Measurements from ENCODE around the gene PLXNA2.

PLXNA2 gene

DNA sequence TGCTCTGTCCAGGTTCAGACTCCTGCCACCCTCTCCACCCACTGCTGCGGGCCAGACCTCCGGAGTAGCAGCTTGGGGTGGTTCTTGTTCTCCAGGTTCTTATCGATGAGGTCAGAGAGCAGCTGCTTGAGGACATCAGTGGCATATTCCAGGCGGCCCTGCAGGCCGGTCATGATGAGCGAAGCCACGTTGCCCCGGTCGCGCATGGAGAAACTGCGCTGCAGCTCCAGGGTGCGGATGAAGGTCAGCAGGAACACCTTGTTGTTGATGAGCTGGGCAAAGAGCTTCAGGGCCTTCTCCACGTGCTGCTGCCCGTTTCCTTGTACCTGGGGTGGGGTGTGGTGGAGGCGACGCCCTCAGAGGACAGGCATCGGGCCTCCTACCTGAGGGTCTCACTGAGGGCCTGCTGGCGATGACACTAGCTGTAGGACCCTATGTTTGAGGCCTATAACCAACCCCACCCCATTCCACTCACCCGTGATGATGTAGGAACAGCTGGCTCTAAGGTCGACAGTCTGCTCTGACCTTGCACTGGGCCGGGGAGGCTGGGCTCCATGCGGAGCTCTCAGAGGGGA lies 202.1 kb downstream of the PLXNA2 start:
- Histone ChIP-seq H3K27me3 (ENCODE audit: insufficient read depth, low read length, poor library complexity) (peaks cover 31% of the 10 kb centered on the region), H3K9me3 (ENCODE audit: insufficient read depth, low read length, severe bottlenecking) (no peaks in the 10 kb centered on the region), H3K36me3 (ENCODE audit: insufficient read depth, low read length) (no peaks in the 10 kb centered on the region), H3K4me1 (ENCODE audit: insufficient read depth, low read length) (no peaks in the 10 kb centered on the region), H3K79me2 (ENCODE audit: insufficient read depth, low read length) (no peaks in the 10 kb centered on the region), H4K20me1 (ENCODE audit: insufficient read depth, low read length) (peaks cover 6% of the 10 kb centered on the region; the same call in 1 of the 2 replicates), H3K4me3 (ENCODE audit: low read depth in 1 of 2, low read length in 2 of 2) (no peak overlapping the region), H3K4me2 (ENCODE audit: insufficient read depth, low read length) (no peak overlapping the region), H2AFZ (ENCODE audit: low read depth, low read length) (no peak overlapping the region), H3K27ac (ENCODE audit: low read length) (no peak overlapping the region), H3K9ac (ENCODE audit: low read depth, low read length) (no peak overlapping the region)
- no peak for DNase-seq
- TF ChIP-seq EZH2 (IDR thresholded peaks at IDR 0.05; ENCODE audit: borderline replicate concordance, low read depth, low read length, severe bottlenecking) = no peak
- TF ChIP-seq, protein P1, sequence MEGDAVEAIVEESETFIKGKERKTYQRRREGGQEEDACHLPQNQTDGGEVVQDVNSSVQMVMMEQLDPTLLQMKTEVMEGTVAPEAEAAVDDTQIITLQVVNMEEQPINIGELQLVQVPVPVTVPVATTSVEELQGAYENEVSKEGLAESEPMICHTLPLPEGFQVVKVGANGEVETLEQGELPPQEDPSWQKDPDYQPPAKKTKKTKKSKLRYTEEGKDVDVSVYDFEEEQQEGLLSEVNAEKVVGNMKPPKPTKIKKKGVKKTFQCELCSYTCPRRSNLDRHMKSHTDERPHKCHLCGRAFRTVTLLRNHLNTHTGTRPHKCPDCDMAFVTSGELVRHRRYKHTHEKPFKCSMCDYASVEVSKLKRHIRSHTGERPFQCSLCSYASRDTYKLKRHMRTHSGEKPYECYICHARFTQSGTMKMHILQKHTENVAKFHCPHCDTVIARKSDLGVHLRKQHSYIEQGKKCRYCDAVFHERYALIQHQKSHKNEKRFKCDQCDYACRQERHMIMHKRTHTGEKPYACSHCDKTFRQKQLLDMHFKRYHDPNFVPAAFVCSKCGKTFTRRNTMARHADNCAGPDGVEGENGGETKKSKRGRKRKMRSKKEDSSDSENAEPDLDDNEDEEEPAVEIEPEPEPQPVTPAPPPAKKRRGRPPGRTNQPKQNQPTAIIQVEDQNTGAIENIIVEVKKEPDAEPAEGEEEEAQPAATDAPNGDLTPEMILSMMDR (IDR thresholded peaks at IDR 0.05; ENCODE audit: borderline replicate concordance, extremely low read depth, low read length, poor library complexity, severe bottlenecking) = no peak
- no peak for ATAC-seq (ENCODE audit: insufficient read depth, low read depth)

DNA sequence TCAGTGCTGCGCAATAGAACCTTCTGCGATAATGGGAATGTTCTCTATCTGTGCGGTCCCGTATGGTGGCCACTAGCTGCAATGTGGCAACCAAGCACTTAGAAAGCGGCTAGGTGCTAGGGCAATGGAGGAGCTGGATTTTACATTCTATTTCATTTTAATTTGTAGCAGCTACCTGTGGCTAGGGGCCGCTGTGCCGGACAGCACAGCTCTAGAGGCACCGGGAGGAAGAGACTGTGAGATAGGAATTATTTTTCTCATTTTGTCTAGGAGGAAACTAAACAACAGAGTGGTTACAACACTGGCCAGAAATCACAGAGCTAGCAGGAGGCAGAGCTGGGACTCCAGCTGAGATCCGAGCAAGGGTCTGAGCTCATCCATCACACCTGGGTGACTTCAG lies 202.7 kb downstream of the PLXNA2 start:
- H2AFZ ChIP-seq (ENCODE audit: low read depth, low read length) = no peak overlapping the region
- H3K27me3 ChIP-seq (ENCODE audit: insufficient read depth, low read length, poor library complexity) = peaks cover 30% of the 10 kb centered on the region
- no peaks in the 10 kb centered on the region for H3K79me2 ChIP-seq (ENCODE audit: insufficient read depth, low read length)
- no peaks in the 10 kb centered on the region for H3K9me3 ChIP-seq (ENCODE audit: insufficient read depth, low read length, severe bottlenecking)
- ATAC-seq (ENCODE audit: insufficient read depth, low read depth) (no peak), DNase-seq (no peak)
- H3K4me3 ChIP-seq (ENCODE audit: low read depth in 1 of 2, low read length in 2 of 2) = no peak overlapping the region
- peaks cover 6% of the 10 kb centered on the region; the same call in 1 of the 2 replicates for H4K20me1 ChIP-seq (ENCODE audit: insufficient read depth, low read length)
- no peak overlapping the region for H3K9ac ChIP-seq (ENCODE audit: low read depth, low read length)
- H3K27ac ChIP-seq (ENCODE audit: low read length) = no peak overlapping the region
- TF ChIP-seq, protein P1 (IDR thresholded peaks at IDR 0.05; ENCODE audit: borderline replicate concordance, extremely low read depth, low read length, poor library complexity, severe bottlenecking) = no peak
- no peak for TF ChIP-seq EZH2 (IDR thresholded peaks at IDR 0.05; ENCODE audit: borderline replicate concordance, low read depth, low read length, severe bottlenecking)
- no peaks in the 10 kb centered on the region for H3K4me1 ChIP-seq (ENCODE audit: insufficient read depth, low read length)
- no peak overlapping the region for H3K4me2 ChIP-seq (ENCODE audit: insufficient read depth, low read length)
- H3K36me3 ChIP-seq (ENCODE audit: insufficient read depth, low read length) = no peaks in the 10 kb centered on the region

DNA sequence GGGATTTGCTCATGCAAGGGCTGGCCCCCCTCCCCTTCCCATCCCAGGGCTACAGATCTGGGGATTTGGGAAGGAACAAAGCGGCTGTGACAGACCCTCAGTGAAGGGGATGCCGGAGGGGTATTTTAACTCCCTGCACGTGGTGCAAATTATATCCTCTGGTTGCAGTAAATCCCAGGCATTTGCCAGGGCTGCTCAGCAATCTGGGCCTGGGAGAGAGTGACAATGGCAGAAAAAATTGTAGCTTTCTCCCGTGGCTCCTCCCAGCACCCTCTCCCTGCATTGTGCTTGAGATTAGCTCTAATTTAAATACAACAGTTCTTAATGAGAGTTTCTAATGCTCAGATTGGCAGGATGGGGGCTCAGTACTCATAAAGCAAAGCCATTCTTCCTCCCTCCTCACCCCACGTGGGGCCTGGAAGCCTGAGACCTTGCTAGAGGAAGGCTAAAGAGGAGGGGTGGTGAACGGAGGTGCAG lies 203.3 kb downstream of the PLXNA2 start:
- Histone ChIP-seq H4K20me1 (ENCODE audit: insufficient read depth, low read length) (peaks cover 6% of the 10 kb centered on the region; the same call in 1 of the 2 replicates), H3K4me1 (ENCODE audit: insufficient read depth, low read length) (no peaks in the 10 kb centered on the region), H3K9me3 (ENCODE audit: insufficient read depth, low read length, severe bottlenecking) (no peaks in the 10 kb centered on the region), H3K9ac (ENCODE audit: low read depth, low read length) (no peak overlapping the region), H3K27me3 (ENCODE audit: insufficient read depth, low read length, poor library complexity) (peaks cover 27% of the 10 kb centered on the region), H3K27ac (ENCODE audit: low read length) (no peak overlapping the region), H3K79me2 (ENCODE audit: insufficient read depth, low read length) (no peaks in the 10 kb centered on the region), H3K36me3 (ENCODE audit: insufficient read depth, low read length) (no peaks in the 10 kb centered on the region), H2AFZ (ENCODE audit: low read depth, low read length) (no peak overlapping the region), H3K4me3 (ENCODE audit: low read depth in 1 of 2, low read length in 2 of 2) (no peak overlapping the region), H3K4me2 (ENCODE audit: insufficient read depth, low read length) (no peak overlapping the region)
- DNase-seq (no peak), ATAC-seq (ENCODE audit: insufficient read depth, low read depth) (no peak)
- TF ChIP-seq EZH2 (IDR thresholded peaks at IDR 0.05; ENCODE audit: borderline replicate concordance, low read depth, low read length, severe bottlenecking) = no peak
- TF ChIP-seq, protein P1 (IDR thresholded peaks at IDR 0.05; ENCODE audit: borderline replicate concordance, extremely low read depth, low read length, poor library complexity, severe bottlenecking) = no peak
